PC-3 (cell line): ENCODE measurements around the gene PRSS3. TPM values are rescaled to one million over a fixed set of nuclear protein-coding genes. Genes with fewer than 3 reads are reported as not detected.
"Not testable (repeated sequence)": the region's sequence is repeated elsewhere in the genome, so short reads cannot be mapped to it uniquely, and the experiment has no call there.

Source experiments
- ATAC-seq: fragments of 200-7000 bp; cut with Tn5 transposase; 2 replicates; pipeline ENCODE4 v1.9.1; 2020; ENCODE audit warnings: mild to moderate bottlenecking, moderate library complexity
- BruUV-seq: library from RNA; stranded (reverse); fragments of 400-500 nt; replicated peaks from 2 replicates; lab custom pipeline; 2021; lab: Mats Ljungman, UMichigan
- CTCF ChIA-PET: fragments of 300-600 bp; sonication (Branson Sonifier 250); formaldehyde crosslinking; loops from one replicate; lab custom pipeline; 2022; ENCODE audit warnings: antibody characterized with exemption; lab: Charles Lee
- POLR2A ChIA-PET: fragments of 300-600 bp; sonication (Branson Sonifier 250); formaldehyde crosslinking; loops from one replicate; lab custom pipeline; 2022; ENCODE audit warnings: antibody characterized with exemption; ENCODE audit not compliant: unreplicated experiment; lab: Charles Lee
- DNase-seq: peaks from one replicate; pipeline ENCODE4 v3.0.0-alpha.2; 2015
- H2AFZ ChIP-seq: fragments of 300-600 bp; sonication (generic); 2 replicates; pipeline ENCODE4 v1.6.0; 2016; ENCODE audit warnings: antibody characterized with exemption, low read length
- H3F3A ChIP-seq: fragments of 300-600 bp; sonication (generic); one replicate; pipeline ENCODE4 v1.6.0; 2017; ENCODE audit warnings: antibody characterized with exemption, low read length, control low read depth, mild to moderate bottlenecking; ENCODE audit not compliant: unreplicated experiment
- H3K27ac ChIP-seq: fragments of 300-600 bp; sonication (generic); 2 replicates; pipeline ENCODE4 v1.5.1; 2016; ENCODE audit warnings: mild to moderate bottlenecking, low read length
- H3K27me3 ChIP-seq: fragments of 300-600 bp; sonication (generic); 2 replicates; pipeline ENCODE4 v1.6.1; 2016; ENCODE audit warnings: low read length, mixed read lengths
- H3K36me3 ChIP-seq: fragments of 300-600 bp; sonication (generic); 2 replicates; pipeline ENCODE4 v1.6.1; 2016; ENCODE audit warnings: low read depth, mixed run types, low read length, mixed read lengths
- H3K4me1 ChIP-seq: fragments of 300-600 bp; sonication (generic); 2 replicates; pipeline ENCODE4 v1.5.1; 2016; ENCODE audit warnings: low read length; ENCODE audit not compliant: insufficient read depth
- H3K4me2 ChIP-seq: fragments of 300-600 bp; sonication (generic); 2 replicates; pipeline ENCODE4 v1.6.0; 2016; ENCODE audit warnings: low read length
- H3K4me3 ChIP-seq: fragments of 300-600 bp; sonication (generic); 2 replicates; pipeline ENCODE4 v1.5.1; 2016; ENCODE audit warnings: mild to moderate bottlenecking, low read length, mixed read lengths
- H3K79me2 ChIP-seq: fragments of 300-600 bp; sonication (generic); 2 replicates; pipeline ENCODE4 v1.6.1; 2017; ENCODE audit warnings: low read length, mixed read lengths
- H3K9ac ChIP-seq: fragments of 300-600 bp; sonication (generic); 2 replicates; pipeline ENCODE4 v1.6.0; 2016; ENCODE audit warnings: mild to moderate bottlenecking, low read length
- H3K9me2 ChIP-seq: fragments of 300-600 bp; sonication (generic); replicated peaks from 2 replicates; pipeline ENCODE4 v1.6.1; 2016; ENCODE audit warnings: mixed run types, low read length, mixed read lengths
- H3K9me3 ChIP-seq: fragments of 300-600 bp; sonication (generic); 2 replicates; pipeline ENCODE4 v1.6.1; 2016; ENCODE audit warnings: low read length, mixed read lengths
- H4K20me1 ChIP-seq: fragments of 300-600 bp; sonication (generic); 2 replicates; pipeline ENCODE4 v1.6.1; 2016; ENCODE audit warnings: low read length, mixed read lengths
- EZH2 ChIP-seq: fragments of 300-600 bp; sonication (generic); IDR thresholded peaks from one replicate; pipeline ENCODE4 v1.6.1; 2017; ENCODE audit warnings: antibody characterized with exemption, mild to moderate bottlenecking, low read length; ENCODE audit not compliant: unreplicated experiment
- EZH2phosphoT487 ChIP-seq: fragments of 300-600 bp; sonication (generic); IDR thresholded peaks from 2 replicates; pipeline ENCODE4 v1.6.1; 2018; ENCODE audit warnings: mild to moderate bottlenecking, antibody characterized with exemption, low read length, borderline replicate concordance
- intact Hi-C: fragments of 100-400 bp; cut with micrococcal nuclease; formaldehyde crosslinking; loops from 2 replicates; pipeline ENCODE4 v1.9.0; 2023
- total RNA-seq: library from RNA; depleted of rRNA; stranded (reverse); fragments of >200 nt; gene quantifications from 2 replicates; pipeline ENCODE4 v1.2.3, GENCODE V29; 2014
- TF ChIP-seq, protein P1 (sequence below): fragments of 300-600 bp; sonication (generic); conservative IDR thresholded peaks from 2 replicates; pipeline ENCODE4 v1.5.1; 2017; ENCODE audit warnings: antibody characterized with exemption, low read depth, mild to moderate bottlenecking, low read length

The PRSS3 gene
- total RNA-seq, 1 experiment from 2014 or later, result 225 TPM

DNA sequence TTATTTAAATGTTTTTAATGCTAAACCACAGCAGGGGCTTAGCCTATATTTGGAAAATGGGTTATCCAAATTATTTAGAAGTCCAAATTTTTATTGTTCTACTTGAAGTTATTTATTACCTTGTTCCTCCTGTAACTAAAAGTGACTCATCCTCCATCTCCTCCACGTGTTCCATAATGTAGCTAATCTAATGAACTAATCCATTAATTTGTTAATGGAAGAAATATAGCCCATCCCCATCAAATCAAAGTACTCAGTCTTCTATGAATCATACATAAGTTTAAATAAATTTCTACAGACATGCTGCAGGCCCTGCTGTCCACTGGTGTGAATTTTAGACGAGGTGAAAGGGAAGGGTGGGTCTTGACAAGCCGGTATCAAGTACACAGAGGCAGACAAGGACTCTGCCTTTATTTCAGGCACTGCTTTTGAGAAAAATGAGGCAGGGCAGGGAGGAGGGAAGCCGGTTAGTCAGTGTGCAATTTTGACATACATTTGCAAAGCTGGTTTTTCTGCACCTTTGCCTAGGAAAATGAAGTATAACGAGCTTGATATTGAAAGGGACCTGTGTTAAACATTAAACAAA, 21.2 kb upstream of the PRSS3 start:
- POLR2A ChIA-PET, H3K36me3 ChIP-seq, BruUV-seq, intact Hi-C loops, H3K9me3 ChIP-seq, H2AFZ ChIP-seq, H3K4me3 ChIP-seq, H3K9me2 ChIP-seq, H4K20me1 ChIP-seq, H3F3A ChIP-seq, H3K27me3 ChIP-seq: not testable (repeated sequence)
- DNase-seq (peak; percentile 60), ATAC-seq (peak; percentile 12)
- peak overlapping the region; percentile 98 for H3K27ac ChIP-seq
- peak overlapping the region; percentile 53 for H3K4me2 ChIP-seq
- peaks cover 58% of the 10 kb centered on the region for H3K4me1 ChIP-seq
- peaks cover 76% of the 10 kb centered on the region for H3K79me2 ChIP-seq
- CTCF ChIA-PET, result interaction anchor here (0.9 kb wide), 1 partner anchor 36 kb away, joined by 3 read pairs; no protein-coding TSS in a partner anchor
- peak overlapping the region; percentile 57 for H3K9ac ChIP-seq

- H3K9me3 ChIP-seq, result no peaks in the 10 kb centered on the region
- no TSS peak for BruUV-seq
- TF ChIP-seq, protein P1, sequence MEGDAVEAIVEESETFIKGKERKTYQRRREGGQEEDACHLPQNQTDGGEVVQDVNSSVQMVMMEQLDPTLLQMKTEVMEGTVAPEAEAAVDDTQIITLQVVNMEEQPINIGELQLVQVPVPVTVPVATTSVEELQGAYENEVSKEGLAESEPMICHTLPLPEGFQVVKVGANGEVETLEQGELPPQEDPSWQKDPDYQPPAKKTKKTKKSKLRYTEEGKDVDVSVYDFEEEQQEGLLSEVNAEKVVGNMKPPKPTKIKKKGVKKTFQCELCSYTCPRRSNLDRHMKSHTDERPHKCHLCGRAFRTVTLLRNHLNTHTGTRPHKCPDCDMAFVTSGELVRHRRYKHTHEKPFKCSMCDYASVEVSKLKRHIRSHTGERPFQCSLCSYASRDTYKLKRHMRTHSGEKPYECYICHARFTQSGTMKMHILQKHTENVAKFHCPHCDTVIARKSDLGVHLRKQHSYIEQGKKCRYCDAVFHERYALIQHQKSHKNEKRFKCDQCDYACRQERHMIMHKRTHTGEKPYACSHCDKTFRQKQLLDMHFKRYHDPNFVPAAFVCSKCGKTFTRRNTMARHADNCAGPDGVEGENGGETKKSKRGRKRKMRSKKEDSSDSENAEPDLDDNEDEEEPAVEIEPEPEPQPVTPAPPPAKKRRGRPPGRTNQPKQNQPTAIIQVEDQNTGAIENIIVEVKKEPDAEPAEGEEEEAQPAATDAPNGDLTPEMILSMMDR, result no peak
- no peak for TF ChIP-seq EZH2phosphoT487
- TF ChIP-seq EZH2, result no peak
- ATAC-seq (no peak), DNase-seq (no peak)
- H4K20me1 ChIP-seq, result no peaks in the 10 kb centered on the region
- CTCF ChIA-PET, result no interaction called here
- POLR2A ChIA-PET, result no interaction called here
- intact Hi-C loops, result no loop called here
- peak overlapping the region; percentile 47 for H3K27ac ChIP-seq
- H3K36me3 ChIP-seq, result peaks cover 15% of the 10 kb centered on the region
- peak overlapping the region; percentile 22; the same call in 1 of the 2 replicates for H3K4me2 ChIP-seq
- no peak overlapping the region for H2AFZ ChIP-seq
- H3K27me3 ChIP-seq, result no peaks in the 10 kb centered on the region
- peaks cover 5% of the 10 kb centered on the region for H3F3A ChIP-seq
- peaks cover 58% of the 10 kb centered on the region for H3K4me1 ChIP-seq
- H3K9me2 ChIP-seq, result no peaks in the 10 kb centered on the region
- H3K9ac ChIP-seq, result 0 out of 2 replicates have a peak overlapping the region, but pooled peaks have one; percentile 15
- H3K79me2 ChIP-seq, result peaks cover 74% of the 10 kb centered on the region
- H3K4me3 ChIP-seq, result no peak overlapping the region
Observed at GRCh38 chr9:33776578-33776977, 18.8 kb upstream of the PRSS3 start.

DNA sequence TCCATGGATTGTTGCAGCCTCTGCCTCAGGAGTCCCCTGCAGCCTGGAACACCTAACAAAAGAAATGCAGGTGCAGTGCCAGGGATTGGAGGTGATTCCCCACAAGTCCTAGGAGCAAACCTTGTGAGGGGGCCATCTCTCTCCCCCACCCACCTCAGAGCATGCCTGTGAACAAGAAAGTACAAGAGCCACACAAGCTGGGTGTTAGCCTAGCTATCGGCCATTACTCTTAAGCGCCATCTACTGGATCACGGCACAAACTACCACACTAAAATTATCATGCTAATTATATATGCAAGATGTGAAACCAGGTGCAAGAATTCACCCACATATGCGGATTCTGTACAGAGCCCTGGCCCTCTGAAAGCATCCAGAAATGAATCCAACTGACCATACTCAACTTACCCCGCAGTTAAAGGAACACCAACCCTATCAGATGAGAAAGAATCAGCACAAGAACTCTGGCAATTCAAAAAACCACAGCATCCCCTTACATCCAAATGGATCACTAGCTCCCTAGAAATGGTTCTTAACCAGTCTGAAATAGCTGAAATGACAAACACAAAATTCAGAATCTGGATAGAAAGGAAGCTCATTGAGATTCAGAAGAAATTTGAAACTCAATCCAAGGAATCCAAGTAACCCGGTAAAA, 16.5 kb upstream of the PRSS3 start:
- H2AFZ ChIP-seq, result no peak overlapping the region
- no peaks in the 10 kb centered on the region for H3K9me3 ChIP-seq
- H3K36me3 ChIP-seq, result peaks cover 15% of the 10 kb centered on the region
- peak; percentile 43 for ATAC-seq
- POLR2A ChIA-PET, result interaction anchor here (0.6 kb wide), 3 partner anchors 15 to 380 kb away, joined by 3 to 8 read pairs (median 4); no protein-coding TSS in a partner anchor
- H3K4me1 ChIP-seq, result peaks cover 63% of the 10 kb centered on the region
- H3K79me2 ChIP-seq, result peaks cover 72% of the 10 kb centered on the region
- peak; percentile 84 for DNase-seq
- H3K9me2 ChIP-seq, result no peaks in the 10 kb centered on the region
- H3K4me3 ChIP-seq, result peak overlapping the region; percentile 49
- CTCF ChIA-PET, result interaction anchor here (0.6 to 1.9 kb wide), 6 partner anchors 17 to 71 kb away, joined by 3 to 34 read pairs (median 3); no protein-coding TSS in a partner anchor
- no TSS peak for BruUV-seq
- peaks cover 5% of the 10 kb centered on the region for H3F3A ChIP-seq
- TF ChIP-seq, protein P1, result peak; percentile 75
- TF ChIP-seq EZH2 (no peak), EZH2phosphoT487 (no peak)
- H3K9ac ChIP-seq, result peak overlapping the region; percentile 46
- no peaks in the 10 kb centered on the region for H3K27me3 ChIP-seq
- no peaks in the 10 kb centered on the region for H4K20me1 ChIP-seq
- peak overlapping the region; percentile 87 for H3K27ac ChIP-seq
- intact Hi-C loops, result loop anchor here (1.0 to 2.0 kb wide), 2 partner anchors 16 to 41 kb away; no protein-coding TSS in a partner anchor
- peak overlapping the region; percentile 70 for H3K4me2 ChIP-seq
